Fibroblast of lung (primary cell): ENCODE data around the gene TCF4. TPM values are rescaled to one million over a fixed set of nuclear protein-coding genes. Genes with fewer than 3 reads are reported as not detected.

Experiments used
- DNase-seq, 2 donors: peaks; one replicate each; pipeline versions ENCODE4 v3.0.0 to v3.0.0-alpha.2; 2010; ENCODE audit warnings: low read depth in 2 of 2
- H2AFZ ChIP-seq: 2 replicates; pipeline ENCODE4 v1.5.1; 2012; ENCODE audit warnings: low read length, control low read depth, inconsistent platforms
- H3K27ac ChIP-seq: 2 replicates; pipeline ENCODE4 v1.5.1; 2011; ENCODE audit warnings: low read length, control low read depth; ENCODE audit not compliant: insufficient read depth
- H3K27me3 ChIP-seq: 2 replicates; pipeline ENCODE4 v1.5.1; 2011; ENCODE audit warnings: mild to moderate bottlenecking, low read length; ENCODE audit not compliant: control insufficient read depth, insufficient read depth
- H3K36me3 ChIP-seq: 2 replicates; pipeline ENCODE4 v1.5.1; 2011; ENCODE audit warnings: low read length; ENCODE audit not compliant: control insufficient read depth, insufficient read depth
- H3K4me1 ChIP-seq: 2 replicates; pipeline ENCODE4 v1.5.1; 2011; ENCODE audit warnings: low read length; ENCODE audit not compliant: control insufficient read depth, insufficient read depth; ENCODE audit errors: extremely low read depth
- H3K4me2 ChIP-seq: 2 replicates; pipeline ENCODE4 v1.5.1; 2011; ENCODE audit warnings: low read length, control low read depth; ENCODE audit not compliant: insufficient read depth; ENCODE audit errors: extremely low read depth
- H3K4me3 ChIP-seq, 4 experiments: fragments of 200-600 bp in 1 of 4; sonication (generic) in 1 of 4; replicated peaks in 1 of 4; 2 replicates each; pipeline ENCODE4 v1.5.1; 2011 to 2016; ENCODE audit warnings: low read length in 4 of 4, low read depth in 3 of 4, mild to moderate bottlenecking in 3 of 4, control low read depth in 2 of 4, inconsistent platforms in 1 of 4, mixed read lengths in 1 of 4; ENCODE audit not compliant: insufficient read depth in 1 of 4; ENCODE audit errors: control extremely low read depth in 1 of 4
- H3K79me2 ChIP-seq: 2 replicates; pipeline ENCODE4 v1.5.1; 2012; ENCODE audit warnings: mild to moderate bottlenecking, low read length, inconsistent platforms; ENCODE audit not compliant: control insufficient read depth, insufficient read depth
- H3K9ac ChIP-seq: 2 replicates; pipeline ENCODE4 v1.5.1; 2011; ENCODE audit warnings: mild to moderate bottlenecking, low read length, control low read depth; ENCODE audit not compliant: insufficient read depth
- H3K9me3 ChIP-seq: 2 replicates; pipeline ENCODE4 v1.5.1; 2012; ENCODE audit warnings: low read depth, low read length; ENCODE audit not compliant: control insufficient read depth, insufficient read depth
- H4K20me1 ChIP-seq: 2 replicates; pipeline ENCODE4 v1.5.1; 2011; ENCODE audit warnings: low read length; ENCODE audit not compliant: control insufficient read depth, insufficient read depth; ENCODE audit errors: extremely low read depth
- EZH2 ChIP-seq: IDR thresholded peaks from 2 replicates; pipeline ENCODE4 v1.5.1; 2012; ENCODE audit warnings: low read length, control low read depth, mild to moderate bottlenecking; ENCODE audit errors: missing control alignments
- polyA plus RNA-seq, 2 donors: library from polyadenylated mRNA; depleted of rRNA in 1 of 2; stranded (reverse) in 1 of 2; unstranded in 1 of 2; fragments of >200 nt; gene quantifications; 2 replicates each; pipeline ENCODE4 v1.2.1, GENCODE V29; 2011 to 2012; ENCODE audit warnings: missing spikeins in 1 of 2
- total RNA-seq: library from RNA; depleted of rRNA; stranded (reverse); fragments of >200 nt; gene quantifications from 2 replicates; pipeline ENCODE4 v1.2.1, GENCODE V29; 2014
- TF ChIP-seq, protein P1 (sequence below), 2 donors: IDR thresholded peaks in 1 of 2; conservative IDR thresholded peaks in 1 of 2; 1 replicate in 1 of 2; 2 replicates in 1 of 2; pipeline ENCODE4 v1.5.1; 2011 to 2012; ENCODE audit warnings: low read length in 2 of 2, control low read depth in 1 of 2, inconsistent platforms in 1 of 2, low read depth in 1 of 2, mild to moderate bottlenecking in 1 of 2

Gene TCF4
- total and polyA plus RNA-seq, 2 donors (not counting 1 experiment from before 2014, with no cell fraction given): 48.9 to 57.6 TPM

DNA sequence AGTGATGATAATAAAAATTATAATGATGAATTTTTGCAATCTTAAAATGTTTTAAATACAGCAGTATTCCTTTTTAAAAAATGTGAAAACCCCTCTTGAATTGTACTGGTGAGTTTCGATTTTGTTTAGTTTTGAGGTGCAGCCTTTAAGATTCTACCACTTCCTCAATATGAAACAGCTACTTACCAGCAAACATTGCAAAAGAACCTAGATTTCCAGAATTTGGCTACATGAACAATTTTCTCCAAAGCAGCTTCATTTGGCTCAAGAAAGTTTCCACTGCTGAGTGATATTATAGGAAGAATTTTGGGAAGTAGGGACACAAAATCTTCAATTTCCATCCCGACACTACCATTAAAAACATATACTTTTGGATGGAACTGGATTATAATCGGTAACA lies 12.0 kb downstream of the TCF4 start:
- no peak for TF ChIP-seq EZH2
- TF ChIP-seq, protein P1, sequence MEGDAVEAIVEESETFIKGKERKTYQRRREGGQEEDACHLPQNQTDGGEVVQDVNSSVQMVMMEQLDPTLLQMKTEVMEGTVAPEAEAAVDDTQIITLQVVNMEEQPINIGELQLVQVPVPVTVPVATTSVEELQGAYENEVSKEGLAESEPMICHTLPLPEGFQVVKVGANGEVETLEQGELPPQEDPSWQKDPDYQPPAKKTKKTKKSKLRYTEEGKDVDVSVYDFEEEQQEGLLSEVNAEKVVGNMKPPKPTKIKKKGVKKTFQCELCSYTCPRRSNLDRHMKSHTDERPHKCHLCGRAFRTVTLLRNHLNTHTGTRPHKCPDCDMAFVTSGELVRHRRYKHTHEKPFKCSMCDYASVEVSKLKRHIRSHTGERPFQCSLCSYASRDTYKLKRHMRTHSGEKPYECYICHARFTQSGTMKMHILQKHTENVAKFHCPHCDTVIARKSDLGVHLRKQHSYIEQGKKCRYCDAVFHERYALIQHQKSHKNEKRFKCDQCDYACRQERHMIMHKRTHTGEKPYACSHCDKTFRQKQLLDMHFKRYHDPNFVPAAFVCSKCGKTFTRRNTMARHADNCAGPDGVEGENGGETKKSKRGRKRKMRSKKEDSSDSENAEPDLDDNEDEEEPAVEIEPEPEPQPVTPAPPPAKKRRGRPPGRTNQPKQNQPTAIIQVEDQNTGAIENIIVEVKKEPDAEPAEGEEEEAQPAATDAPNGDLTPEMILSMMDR (conservative IDR thresholded peaks at IDR 0.05 in 1 of 2, IDR thresholded peaks at IDR 0.05 in 1 of 2; ENCODE audit: low read depth in 1 of 2, low read length in 2 of 2): no peak
- H3K79me2 ChIP-seq: peaks cover 7% of the 10 kb centered on the region
- no peaks in the 10 kb centered on the region for H3K4me1 ChIP-seq
- no peaks in the 10 kb centered on the region for H3K27me3 ChIP-seq
- no peaks in the 10 kb centered on the region for H3K9me3 ChIP-seq
- H4K20me1 ChIP-seq: no peaks in the 10 kb centered on the region
- no peak for DNase-seq
- no peak overlapping the region for H3K9ac ChIP-seq
- no peak overlapping the region for H3K4me3 ChIP-seq
- H2AFZ ChIP-seq: no peak overlapping the region
- H3K4me2 ChIP-seq: no peak overlapping the region
- no peak overlapping the region for H3K27ac ChIP-seq
- no peaks in the 10 kb centered on the region for H3K36me3 ChIP-seq

DNA sequence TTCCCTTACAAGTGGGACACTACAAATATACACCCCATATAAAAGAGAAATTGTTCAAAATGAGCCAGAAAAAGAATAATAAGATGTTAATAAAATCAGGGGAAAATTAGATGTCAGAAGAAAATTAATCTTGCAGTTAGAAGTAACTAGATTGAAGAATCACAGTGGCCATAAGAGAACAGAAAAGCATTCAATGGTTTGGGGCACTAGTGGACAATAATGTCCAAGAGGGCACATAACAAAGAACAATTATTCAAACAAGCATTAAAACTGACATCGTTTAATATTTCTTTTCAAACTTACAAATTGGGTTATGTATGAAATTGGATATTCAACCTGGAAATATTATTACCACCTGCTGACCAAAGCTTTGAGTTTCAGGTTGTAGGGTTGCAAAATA lies 12.9 kb downstream of the TCF4 start:
- Histone ChIP-seq H3K9ac (no peak overlapping the region), H3K4me3 (no peak overlapping the region), H3K36me3 (no peaks in the 10 kb centered on the region), H3K27ac (no peak overlapping the region), H2AFZ (no peak overlapping the region), H3K27me3 (no peaks in the 10 kb centered on the region), H4K20me1 (no peaks in the 10 kb centered on the region), H3K9me3 (no peaks in the 10 kb centered on the region), H3K79me2 (peaks cover 4% of the 10 kb centered on the region), H3K4me1 (no peaks in the 10 kb centered on the region), H3K4me2 (no peak overlapping the region)
- DNase-seq: no peak
- TF ChIP-seq, protein P1 (conservative IDR thresholded peaks at IDR 0.05 in 1 of 2, IDR thresholded peaks at IDR 0.05 in 1 of 2; ENCODE audit: low read depth in 1 of 2, low read length in 2 of 2): no peak
- no peak for TF ChIP-seq EZH2

DNA sequence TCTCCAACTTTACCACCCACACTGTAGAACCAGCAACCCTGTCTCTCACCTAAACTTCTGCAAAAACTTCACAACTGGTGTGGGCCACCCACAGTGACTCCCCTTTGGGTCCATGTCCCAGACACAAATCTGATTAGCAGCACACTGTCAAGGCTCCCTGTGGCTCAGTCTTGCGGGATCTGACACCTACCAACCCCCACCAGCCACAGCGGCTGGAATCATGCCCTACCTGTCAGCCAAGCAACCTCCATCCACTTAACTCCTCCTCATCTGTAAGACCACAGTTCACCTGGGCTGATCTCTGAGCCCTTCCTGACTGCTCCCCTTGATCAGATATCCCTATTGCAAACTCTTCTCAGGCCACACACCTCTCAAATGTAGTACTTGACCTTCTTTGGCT lies 14.6 kb downstream of the TCF4 start:
- Histone ChIP-seq H3K36me3 (no peaks in the 10 kb centered on the region), H2AFZ (no peak overlapping the region), H3K27me3 (no peaks in the 10 kb centered on the region), H3K4me2 (no peak overlapping the region), H4K20me1 (no peaks in the 10 kb centered on the region), H3K27ac (no peak overlapping the region), H3K9ac (no peak overlapping the region), H3K9me3 (no peaks in the 10 kb centered on the region), H3K4me3 (no peak overlapping the region), H3K4me1 (no peaks in the 10 kb centered on the region), H3K79me2 (peaks cover 4% of the 10 kb centered on the region)
- TF ChIP-seq EZH2: no peak
- TF ChIP-seq, protein P1 (conservative IDR thresholded peaks at IDR 0.05 in 1 of 2, IDR thresholded peaks at IDR 0.05 in 1 of 2; ENCODE audit: low read depth in 1 of 2, low read length in 2 of 2): no peak
- no peak for DNase-seq
